IgD-negative memory B cell (primary cell): Measurements from ENCODE around the gene PRKAG2. TPM values are rescaled to one million over a fixed set of nuclear protein-coding genes. Genes with fewer than 3 reads are reported as not detected.
A peak's percentile ranks its signal among the peaks of the same experiment; 100 is the strongest.
"Not testable (repeated sequence)": the region's sequence is repeated elsewhere in the genome, so short reads cannot be mapped to it uniquely, and the experiment has no call there.

Experiments
- H3K27ac Mint-ChIP-seq, 3 donors: one replicate each; pipeline ENCODE4 v1.8.0; 2020 to 2022; ENCODE audit warnings: mild to moderate bottlenecking in 3 of 3, mixed read lengths in 3 of 3, moderate library complexity in 1 of 3
- H3K27me3 Mint-ChIP-seq: one replicate; pipeline ENCODE4 v1.8.0; 2021; ENCODE audit warnings: mixed read lengths
- H3K36me3 Mint-ChIP-seq: one replicate; pipeline ENCODE4 v1.8.0; 2020; ENCODE audit warnings: mild to moderate bottlenecking, mixed read lengths
- H3K4me1 Mint-ChIP-seq, 3 donors: one replicate each; pipeline ENCODE4 v1.8.0; 2020 to 2022; ENCODE audit warnings: mixed read lengths in 3 of 3, mild to moderate bottlenecking in 1 of 3
- H3K4me3 Mint-ChIP-seq, 4 donors: one replicate each; pipeline ENCODE4 v1.8.0; 2020 to 2022; ENCODE audit warnings: mild to moderate bottlenecking in 4 of 4, mixed read lengths in 4 of 4, moderate library complexity in 3 of 4
- H3K9me3 Mint-ChIP-seq, 3 donors: one replicate each; pipeline ENCODE4 v1.8.0; 2020 to 2021; ENCODE audit warnings: mixed read lengths in 3 of 3, mild to moderate bottlenecking in 1 of 3
- polyA plus RNA-seq: library from polyadenylated mRNA; unstranded; fragments of 300-500 nt; fragmentation: Illumina TruSeq; gene quantifications from one replicate; pipeline ENCODE4 v1.2.3, GENCODE V29; 2021

PRKAG2 gene
- polyA plus RNA-seq, 1 donor from 2014 or later, result 21.3 TPM

DNA sequence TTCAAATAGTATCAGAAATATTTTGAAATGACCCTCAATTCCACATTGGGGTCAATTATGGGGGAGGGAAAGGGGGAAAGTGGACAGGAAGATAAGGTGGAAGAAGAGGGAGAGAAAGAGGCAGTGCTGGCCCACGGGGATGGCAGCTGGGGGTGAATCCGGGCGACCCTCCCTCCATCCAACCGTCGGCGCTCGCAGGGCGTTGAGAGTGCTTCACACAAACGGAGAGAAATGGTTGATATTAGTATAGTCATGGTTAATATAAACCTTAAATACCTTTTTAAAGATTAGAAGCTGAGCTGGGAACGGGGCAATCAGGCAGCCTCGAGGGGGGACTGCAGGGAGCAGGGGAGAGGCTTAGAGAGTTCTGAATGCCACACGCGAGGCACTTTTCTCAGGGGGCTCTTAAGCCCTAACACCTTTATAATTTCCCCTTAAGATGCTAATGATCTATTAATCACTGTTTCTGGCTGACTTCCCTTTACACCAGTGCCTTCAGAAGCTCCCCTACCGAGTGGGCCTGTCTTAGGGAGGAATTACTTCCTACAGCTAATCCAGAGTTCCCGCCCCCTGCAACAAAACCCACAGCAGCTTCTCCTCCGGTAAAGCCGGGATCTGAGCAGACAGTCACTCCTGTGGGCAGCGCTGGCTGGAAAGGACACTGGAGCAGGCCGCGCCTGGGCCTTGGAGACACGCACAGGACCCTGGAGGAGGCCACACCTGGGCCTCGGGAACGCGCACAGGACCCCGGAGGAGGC lies 39.5 kb downstream of the PRKAG2 start:
- H3K36me3 Mint-ChIP-seq, result no peaks in the 10 kb centered on the region
- H3K27ac Mint-ChIP-seq, result peak overlapping the region; percentile 90 to 98 (median 94)
- peaks cover 15 to 39% (median 25%) of the 10 kb centered on the region in 3 donors for H3K4me1 Mint-ChIP-seq
- peak overlapping the region in 2 of 4 donors; percentile 65 to 87 for H3K4me3 Mint-ChIP-seq
- H3K27me3 Mint-ChIP-seq, result no peaks in the 10 kb centered on the region
- H3K9me3 Mint-ChIP-seq, result no peaks in the 10 kb centered on the region

DNA sequence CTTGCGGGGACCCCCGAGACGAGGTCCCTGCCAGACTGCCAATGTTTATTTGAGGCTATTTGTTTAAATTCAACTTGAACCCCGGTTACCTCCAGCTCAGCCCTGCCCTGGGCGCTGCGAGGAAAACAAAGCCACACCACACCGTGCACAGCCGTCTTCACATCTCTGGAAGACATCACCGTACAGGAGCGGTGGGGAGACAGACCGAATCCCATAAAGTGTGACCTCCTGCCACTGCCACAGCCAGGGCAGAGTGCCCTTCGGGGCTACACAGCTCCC lies 40.0 kb downstream of the PRKAG2 start:
- H3K36me3 Mint-ChIP-seq, result no peaks in the 10 kb centered on the region
- peak overlapping the region in 2 of 3 donors; percentile 90 to 98 for H3K27ac Mint-ChIP-seq
- H3K4me1 Mint-ChIP-seq, result peaks cover 15 to 39% (median 25%) of the 10 kb centered on the region in 3 donors
- no peaks in the 10 kb centered on the region for H3K27me3 Mint-ChIP-seq
- H3K9me3 Mint-ChIP-seq, result no peaks in the 10 kb centered on the region
- no peak overlapping the region for H3K4me3 Mint-ChIP-seq

DNA sequence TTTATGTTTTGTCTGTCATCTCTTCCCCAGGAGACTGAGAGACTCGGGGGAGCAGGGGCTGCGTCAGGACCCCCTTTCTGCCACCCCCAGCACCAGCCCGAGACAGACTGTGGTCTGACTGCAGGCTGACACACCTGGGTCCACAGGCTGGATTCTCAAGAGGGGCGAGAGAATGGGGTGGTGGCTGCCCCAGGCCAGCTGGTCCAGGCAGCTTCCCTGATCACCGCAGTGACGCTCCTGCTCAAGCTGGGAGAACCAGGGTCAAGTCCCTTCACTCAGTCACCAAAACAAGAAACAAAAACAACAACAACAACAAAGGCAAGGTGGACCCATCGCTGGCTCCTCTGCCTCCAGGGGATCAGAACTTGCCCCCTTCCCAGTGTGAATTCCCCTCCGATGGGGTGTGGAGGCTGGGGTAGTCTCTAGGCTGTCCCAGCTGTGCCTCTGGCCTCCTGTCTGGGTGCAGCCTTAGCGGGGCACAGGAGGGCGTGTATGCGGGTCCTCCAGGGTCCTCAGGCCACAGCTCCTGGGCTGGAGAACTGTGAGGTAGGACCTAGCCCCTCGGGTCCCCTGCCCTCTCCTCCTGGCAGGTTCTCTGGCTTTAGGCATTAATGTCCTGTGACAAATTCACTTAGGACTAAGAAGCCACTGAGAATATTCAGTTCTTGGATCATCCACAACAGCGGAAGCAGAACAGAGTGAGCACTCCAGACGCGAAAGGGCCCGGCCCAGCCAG lies 40.6 kb downstream of the PRKAG2 start:
- no peaks in the 10 kb centered on the region for H3K36me3 Mint-ChIP-seq
- H3K4me1 Mint-ChIP-seq, result peaks cover 15 to 39% (median 25%) of the 10 kb centered on the region in 3 donors
- H3K4me3 Mint-ChIP-seq, result peak overlapping the region in 1 of 4 donors; percentile 70
- no peaks in the 10 kb centered on the region for H3K9me3 Mint-ChIP-seq
- H3K27ac Mint-ChIP-seq, result peak overlapping the region in 2 of 3 donors; percentile 90 to 98
- no peaks in the 10 kb centered on the region for H3K27me3 Mint-ChIP-seq

DNA sequence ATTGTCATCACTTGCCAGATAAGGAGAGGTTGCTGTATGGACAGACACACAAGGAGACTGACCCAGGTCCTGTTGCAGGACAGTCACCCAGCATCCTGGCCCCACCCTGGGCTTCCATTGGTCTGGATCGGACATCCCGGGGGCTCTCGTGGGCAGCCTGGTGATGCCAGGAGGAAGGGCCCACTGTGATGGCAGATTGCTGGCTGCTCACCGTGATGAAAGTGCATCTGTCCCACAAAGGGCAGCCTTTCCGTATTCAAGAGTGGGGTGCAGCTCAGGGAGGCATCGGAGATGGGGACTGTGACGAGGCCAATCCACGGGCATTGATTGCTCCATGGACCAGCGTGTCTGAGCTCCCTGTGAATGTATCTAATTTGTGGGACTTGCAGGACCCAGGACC lies 41.3 kb downstream of the PRKAG2 start:
- no peaks in the 10 kb centered on the region for H3K27me3 Mint-ChIP-seq
- H3K4me3 Mint-ChIP-seq, result no peak overlapping the region

DNA sequence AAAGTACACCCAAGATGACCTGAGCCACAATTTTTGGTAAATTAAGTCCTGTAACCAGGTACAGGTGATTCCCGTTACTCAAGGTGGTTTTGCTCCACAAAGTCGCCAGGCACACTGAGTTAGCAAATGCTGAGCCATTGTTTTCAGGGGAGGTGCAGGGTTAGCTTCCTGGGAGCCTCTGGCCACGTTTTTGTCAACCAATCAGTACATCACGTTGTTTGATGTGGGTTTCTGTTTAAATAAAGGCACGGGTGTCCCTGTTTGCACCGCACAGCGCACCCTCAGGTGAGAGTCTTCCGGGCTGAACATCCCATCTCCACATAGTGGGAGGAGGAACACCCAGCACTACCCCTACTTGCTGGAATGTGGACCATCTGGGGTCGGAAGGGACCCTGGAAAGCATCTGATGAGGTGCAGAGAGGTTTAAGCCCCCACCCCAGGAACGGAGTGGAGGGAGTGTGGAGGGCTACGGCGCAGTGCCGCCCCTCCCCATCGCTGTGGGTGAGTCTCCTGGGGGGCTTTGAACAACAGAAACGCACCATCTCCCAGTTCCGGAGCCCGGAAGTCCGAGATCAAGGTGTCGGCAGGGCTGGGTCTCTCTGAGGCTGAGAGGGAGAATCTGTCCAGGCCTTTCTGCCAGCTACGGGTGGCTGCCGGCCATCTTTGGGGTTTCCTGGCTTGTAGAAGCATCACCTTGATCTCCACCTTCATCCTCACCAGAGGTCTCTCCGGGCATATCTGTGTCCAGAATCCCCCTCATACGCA lies 42.5 kb downstream of the PRKAG2 start:
- H3K4me1 Mint-ChIP-seq, result peaks cover 8 to 28% (median 21%) of the 10 kb centered on the region in 3 donors
- H3K27ac Mint-ChIP-seq, result peak overlapping the region in 1 of 3 donors; percentile 35
- no peaks in the 10 kb centered on the region for H3K27me3 Mint-ChIP-seq
- H3K4me3 Mint-ChIP-seq, result no peak overlapping the region
- H3K36me3 Mint-ChIP-seq, result no peaks in the 10 kb centered on the region
- H3K9me3 Mint-ChIP-seq, result no peaks in the 10 kb centered on the region

More for the DNA sequence above, 41.3 kb downstream of the PRKAG2 start:
- H3K9me3 Mint-ChIP-seq, result no peaks in the 10 kb centered on the region
- H3K4me1 Mint-ChIP-seq, result peaks cover 15 to 38% (median 27%) of the 10 kb centered on the region in 3 donors
- peak overlapping the region in 2 of 3 donors; percentile 10 to 39 for H3K27ac Mint-ChIP-seq
- H3K36me3 Mint-ChIP-seq, result no peaks in the 10 kb centered on the region

DNA sequence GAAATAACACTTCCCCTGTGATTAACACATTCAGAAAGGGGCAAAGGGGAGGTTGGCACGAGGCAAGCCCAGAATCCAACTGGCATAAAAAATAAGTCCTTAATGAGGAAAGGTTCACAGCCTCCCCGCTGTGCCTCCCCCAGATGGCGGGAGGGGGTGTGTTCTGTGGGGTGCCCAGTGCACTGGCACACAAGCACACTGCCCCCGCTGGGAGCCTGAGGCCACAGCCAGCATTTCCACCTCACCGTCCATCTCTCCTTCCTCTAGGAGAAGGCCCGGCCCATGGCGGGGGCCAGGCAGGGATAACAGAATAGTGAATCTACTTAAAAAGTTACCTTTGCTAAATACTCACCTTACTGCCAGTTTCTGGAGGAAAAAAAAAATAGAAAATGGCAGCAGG lies 43.2 kb downstream of the PRKAG2 start:
- peaks cover 3% of the 10 kb centered on the region for H3K36me3 Mint-ChIP-seq
- no peak overlapping the region for H3K4me3 Mint-ChIP-seq
- peaks cover 9 to 29% (median 18%) of the 10 kb centered on the region in 3 donors for H3K4me1 Mint-ChIP-seq
- H3K27me3 Mint-ChIP-seq, result no peaks in the 10 kb centered on the region
- no peaks in the 10 kb centered on the region for H3K9me3 Mint-ChIP-seq
- H3K27ac Mint-ChIP-seq, result no peak overlapping the region

- peaks cover 10 to 27% (median 17%) of the 10 kb centered on the region in 3 donors for H3K4me1 Mint-ChIP-seq
Observed at GRCh38 chr7:151833213-151833651, 43.7 kb downstream of the PRKAG2 start.

GRCh38 chr7:151832656-151833055 lies 44.3 kb downstream of the PRKAG2 start:
- Mint-ChIP-seq H3K9me3 (no peaks in the 10 kb centered on the region), H3K4me1 (peaks cover 13 to 24% (median 17%) of the 10 kb centered on the region in 3 donors), H3K4me3 (peak overlapping the region in 1 of 4 donors; percentile 78), H3K27ac (peak overlapping the region in 1 of 3 donors; percentile 36), H3K36me3 (peaks cover 3% of the 10 kb centered on the region), H3K27me3 (no peaks in the 10 kb centered on the region)

More at GRCh38 chr7:151833213-151833651, 43.7 kb downstream of the PRKAG2 start:
- Mint-ChIP-seq H3K27ac (peak overlapping the region in 1 of 3 donors; percentile 36), H3K27me3 (no peaks in the 10 kb centered on the region), H3K36me3 (peaks cover 3% of the 10 kb centered on the region), H3K9me3 (no peaks in the 10 kb centered on the region), H3K4me3 (peak overlapping the region in 2 of 4 donors; percentile 72 to 78)

DNA sequence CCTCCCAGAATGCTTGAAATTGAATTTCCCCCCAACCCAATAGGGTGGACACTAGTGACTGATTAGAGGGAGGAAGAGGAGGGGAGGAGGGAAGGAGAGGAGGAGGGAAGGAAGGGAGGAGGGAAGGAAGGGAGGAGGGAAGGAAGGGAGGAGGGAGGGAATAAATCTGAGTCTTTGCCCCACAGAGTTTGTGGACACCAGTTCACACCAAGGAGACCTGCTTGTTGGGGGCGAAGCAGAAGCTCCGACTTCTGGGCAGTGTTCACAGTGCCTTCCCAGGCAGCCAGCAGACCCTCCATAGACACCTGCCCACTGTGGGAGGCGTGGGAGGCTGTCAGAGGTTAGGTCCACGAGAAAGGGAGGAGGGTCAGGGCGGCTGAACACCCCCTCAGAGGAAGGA lies 44.8 kb downstream of the PRKAG2 start:
- Mint-ChIP-seq H3K9me3 (no peaks in the 10 kb centered on the region), H3K4me3 (no peak overlapping the region), H3K27ac (no peak overlapping the region), H3K27me3 (no peaks in the 10 kb centered on the region), H3K4me1 (peaks cover 14 to 19% (median 14%) of the 10 kb centered on the region in 3 donors), H3K36me3 (peaks cover 3% of the 10 kb centered on the region)

- H3K27me3 Mint-ChIP-seq, result no peaks in the 10 kb centered on the region
- H3K4me1 Mint-ChIP-seq, result peaks cover 14 to 17% (median 17%) of the 10 kb centered on the region in 3 donors
- no peaks in the 10 kb centered on the region for H3K9me3 Mint-ChIP-seq
- no peak overlapping the region for H3K27ac Mint-ChIP-seq
- peaks cover 3% of the 10 kb centered on the region for H3K36me3 Mint-ChIP-seq
- H3K4me3 Mint-ChIP-seq, result no peak overlapping the region
Observed at GRCh38 chr7:151831606-151832005, 45.3 kb downstream of the PRKAG2 start.

DNA sequence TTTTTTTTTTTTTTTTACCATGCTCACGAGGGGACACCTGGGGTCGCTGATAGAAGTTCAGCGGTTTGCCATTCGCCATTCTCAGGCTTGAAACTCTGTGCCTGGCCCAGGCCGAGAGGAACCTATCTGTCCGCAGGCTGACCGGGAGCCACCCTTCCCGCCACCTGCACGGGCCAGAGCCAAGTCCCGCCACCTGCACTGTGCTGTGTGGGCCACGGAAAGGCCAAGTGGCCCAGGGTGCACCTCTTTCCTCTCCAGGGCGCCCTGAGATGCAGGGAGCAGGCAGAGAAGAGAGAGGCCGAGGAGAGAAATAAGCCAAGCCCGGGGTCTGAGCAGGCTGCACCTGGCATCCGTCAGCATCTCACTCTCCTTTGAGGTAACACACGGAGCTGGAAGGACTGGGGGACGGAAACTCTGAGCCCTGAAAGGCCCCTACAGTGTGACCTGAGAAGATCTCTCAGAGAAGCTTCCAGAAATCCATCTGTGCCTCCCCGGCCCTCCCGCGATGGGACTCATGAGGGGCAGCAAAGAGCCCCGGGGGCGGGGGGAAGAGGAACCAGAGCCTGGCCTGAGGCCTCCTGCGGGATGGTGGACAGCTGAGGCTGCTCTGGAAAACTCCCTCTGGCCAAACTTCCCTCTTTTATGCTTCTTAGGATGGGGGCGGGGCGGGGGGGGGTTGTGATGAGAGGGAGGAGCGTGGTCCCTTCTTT lies 46.6 kb downstream of the PRKAG2 start:
- Mint-ChIP-seq H3K4me3 (no peak overlapping the region), H3K27me3 (no peaks in the 10 kb centered on the region), H3K36me3 (peaks cover 3% of the 10 kb centered on the region), H3K27ac (no peak overlapping the region), H3K4me1 (peaks cover 20 to 24% (median 21%) of the 10 kb centered on the region in 3 donors), H3K9me3 (no peaks in the 10 kb centered on the region)

GRCh38 chr7:151829707-151830106 lies 47.2 kb downstream of the PRKAG2 start:
- Mint-ChIP-seq H3K9me3 (no peaks in the 10 kb centered on the region), H3K27ac (no peak overlapping the region), H3K27me3 (no peaks in the 10 kb centered on the region), H3K4me1 (peaks cover 20 to 24% (median 21%) of the 10 kb centered on the region in 3 donors), H3K4me3 (no peak overlapping the region), H3K36me3 (peaks cover 3% of the 10 kb centered on the region)

GRCh38 chr7:151827620-151828019 lies 49.3 kb downstream of the PRKAG2 start:
- no peak overlapping the region for H3K27ac Mint-ChIP-seq
- H3K4me3 Mint-ChIP-seq, result no peak overlapping the region
- H3K4me1 Mint-ChIP-seq, result peaks cover 20 to 25% (median 22%) of the 10 kb centered on the region in 3 donors

DNA sequence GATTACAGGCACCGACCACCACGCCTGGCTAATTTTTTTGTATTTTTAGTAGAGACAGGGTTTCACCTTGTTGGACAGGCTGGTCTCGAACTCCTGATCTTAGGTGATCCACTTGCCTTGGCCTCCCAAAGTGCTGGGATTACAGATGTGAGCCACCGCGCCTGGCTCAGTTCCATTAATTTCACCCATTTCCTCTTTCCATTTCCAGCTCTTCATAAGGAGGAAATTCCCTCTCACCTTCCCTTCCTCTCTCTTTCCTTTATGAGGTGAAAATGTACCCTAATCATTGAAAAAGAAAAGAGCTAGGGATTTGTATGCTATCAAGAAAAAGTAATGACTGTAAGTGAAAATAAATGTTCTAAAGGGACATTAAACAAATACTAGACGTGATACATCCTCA lies 50.6 kb downstream of the PRKAG2 start:
- peak overlapping the region in 1 of 4 donors; percentile 9 for H3K4me3 Mint-ChIP-seq
- H3K9me3 Mint-ChIP-seq, H3K27me3 Mint-ChIP-seq, H3K36me3 Mint-ChIP-seq, H3K27ac Mint-ChIP-seq: not testable (repeated sequence)
- H3K4me1 Mint-ChIP-seq, result peaks cover 22 to 25% (median 22%) of the 10 kb centered on the region in 3 donors

More at GRCh38 chr7:151827620-151828019, 49.3 kb downstream of the PRKAG2 start:
- Mint-ChIP-seq H3K36me3 (peaks cover 3% of the 10 kb centered on the region), H3K27me3 (no peaks in the 10 kb centered on the region), H3K9me3 (no peaks in the 10 kb centered on the region)
